ENCODE results near the gene ODAD3.
A peak's percentile ranks its signal among the peaks of the same experiment; 100 is the strongest.

Gene ODAD3

GRCh38 chr19:11401808-11402543, 32.9 kb downstream of the ODAD3 start:
- Histone ChIP-seq H3K4me3 (ENCODE audit: low read length in 2 of 2) (no peak overlapping the region), H3K27me3 (ENCODE audit: control insufficient read depth in 1 of 2, insufficient read depth in 2 of 2, low read length in 2 of 2) (peaks cover 3 to 7% of the 10 kb centered on the region in 2 donors), H3K27ac (ENCODE audit: low read length) (no peak overlapping the region), H3K9ac (ENCODE audit: low read length in 2 of 2) (no peak overlapping the region), H3K9me3 (ENCODE audit: control insufficient read depth in 2 of 2, low read length in 2 of 2) (no peaks in the 10 kb centered on the region), H3K4me1 (ENCODE audit: control insufficient read depth, insufficient read depth, low read length) (peaks cover 4% of the 10 kb centered on the region), H3K36me3 (ENCODE audit: control insufficient read depth in 2 of 2, insufficient read depth in 2 of 2, low read length in 2 of 2) (no peaks in the 10 kb centered on the region)

DNA sequence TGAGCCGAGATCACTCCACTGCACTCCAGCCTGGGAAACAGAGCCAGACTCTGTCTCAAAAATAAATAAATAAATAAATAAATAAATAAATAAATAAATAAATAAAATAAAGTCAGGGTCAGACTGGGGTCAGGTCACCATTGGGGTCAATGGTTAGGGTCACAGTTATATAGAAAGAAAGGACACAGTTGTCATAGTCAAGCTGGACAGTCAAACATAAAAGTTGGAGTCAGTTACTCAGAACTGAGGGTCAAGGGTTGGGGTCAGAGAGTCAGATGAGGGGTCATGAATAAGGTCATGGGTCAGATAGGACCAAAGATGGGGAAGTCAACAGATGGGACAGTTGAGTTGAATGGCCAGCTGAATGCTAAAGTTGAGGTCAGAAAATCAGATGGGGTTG, 34.1 kb downstream of the ODAD3 start:
- no peaks in the 10 kb centered on the region for H3K36me3 ChIP-seq (ENCODE audit: control insufficient read depth in 2 of 2, insufficient read depth in 2 of 2, low read length in 2 of 2)

GRCh38 chr19:11399667-11400066, 35.3 kb downstream of the ODAD3 start:
- H3K9ac ChIP-seq (ENCODE audit: low read length in 2 of 2) = no peak overlapping the region
- H3K4me1 ChIP-seq (ENCODE audit: control insufficient read depth, insufficient read depth, low read length) = no peaks in the 10 kb centered on the region
- no peak overlapping the region for H3K27ac ChIP-seq (ENCODE audit: low read length)
- no peak overlapping the region for H3K4me3 ChIP-seq (ENCODE audit: low read length in 2 of 2)
- H3K27me3 ChIP-seq (ENCODE audit: control insufficient read depth in 1 of 2, insufficient read depth in 2 of 2, low read length in 2 of 2) = no peaks in the 10 kb centered on the region
- no peaks in the 10 kb centered on the region for H3K9me3 ChIP-seq (ENCODE audit: control insufficient read depth in 2 of 2, low read length in 2 of 2)
- no peaks in the 10 kb centered on the region for H3K36me3 ChIP-seq (ENCODE audit: control insufficient read depth in 2 of 2, insufficient read depth in 2 of 2, low read length in 2 of 2)

More for the DNA sequence above, 34.1 kb downstream of the ODAD3 start:
- Histone ChIP-seq H3K9ac (ENCODE audit: low read length in 2 of 2) (no peak overlapping the region), H3K9me3 (ENCODE audit: control insufficient read depth in 2 of 2, low read length in 2 of 2) (no peaks in the 10 kb centered on the region), H3K27me3 (ENCODE audit: control insufficient read depth in 1 of 2, insufficient read depth in 2 of 2, low read length in 2 of 2) (no peaks in the 10 kb centered on the region), H3K4me3 (ENCODE audit: low read length in 2 of 2) (no peak overlapping the region), H3K27ac (ENCODE audit: low read length) (no peak overlapping the region), H3K4me1 (ENCODE audit: control insufficient read depth, insufficient read depth, low read length) (no peaks in the 10 kb centered on the region)

GRCh38 chr19:11397089-11397610, 37.8 kb downstream of the ODAD3 start:
- H3K4me3 ChIP-seq (ENCODE audit: low read length in 2 of 2) = no peak overlapping the region
- no peaks in the 10 kb centered on the region for H3K4me1 ChIP-seq (ENCODE audit: control insufficient read depth, insufficient read depth, low read length)
- H3K27me3 ChIP-seq (ENCODE audit: control insufficient read depth in 1 of 2, insufficient read depth in 2 of 2, low read length in 2 of 2) = no peaks in the 10 kb centered on the region
- no peak overlapping the region for H3K9ac ChIP-seq (ENCODE audit: low read length in 2 of 2)
- H3K9me3 ChIP-seq (ENCODE audit: control insufficient read depth in 2 of 2, low read length in 2 of 2) = no peaks in the 10 kb centered on the region
- H3K36me3 ChIP-seq (ENCODE audit: control insufficient read depth in 2 of 2, insufficient read depth in 2 of 2, low read length in 2 of 2) = no peaks in the 10 kb centered on the region
- H3K27ac ChIP-seq (ENCODE audit: low read length) = no peak overlapping the region

GRCh38 chr19:11390933-11391680, 43.8 kb downstream of the ODAD3 start:
- Histone ChIP-seq H3K27me3 (ENCODE audit: control insufficient read depth in 1 of 2, insufficient read depth in 2 of 2, low read length in 2 of 2) (no peaks in the 10 kb centered on the region), H3K4me1 (ENCODE audit: control insufficient read depth, insufficient read depth, low read length) (no peaks in the 10 kb centered on the region), H3K4me3 (ENCODE audit: low read length in 2 of 2) (no peak overlapping the region), H3K9me3 (ENCODE audit: control insufficient read depth in 2 of 2, low read length in 2 of 2) (peaks cover 0 to 6% of the 10 kb centered on the region in 2 donors), H3K27ac (ENCODE audit: low read length) (no peak overlapping the region), H3K9ac (ENCODE audit: low read length in 2 of 2) (no peak overlapping the region), H3K36me3 (ENCODE audit: control insufficient read depth in 2 of 2, insufficient read depth in 2 of 2, low read length in 2 of 2) (no peaks in the 10 kb centered on the region)

DNA sequence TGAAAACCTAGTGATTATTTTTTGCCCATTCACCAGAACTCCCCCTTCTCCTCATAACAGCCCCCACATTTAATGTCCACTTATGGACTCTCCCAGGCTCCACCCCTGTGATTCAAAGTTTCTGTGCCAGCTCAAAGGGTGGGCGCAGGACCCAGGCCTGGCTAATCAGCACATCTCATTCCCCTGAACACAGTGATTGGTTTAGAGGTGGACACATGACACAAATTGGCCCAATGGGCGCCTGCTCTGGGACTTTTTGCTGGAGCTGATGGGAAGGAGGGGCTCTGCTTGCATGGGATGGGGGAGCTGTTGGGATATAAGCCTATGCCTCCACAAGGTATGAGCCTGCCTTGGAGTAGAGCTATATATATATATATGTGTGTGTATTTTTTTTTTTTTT, 44.6 kb downstream of the ODAD3 start:
- Histone ChIP-seq H3K36me3 (ENCODE audit: control insufficient read depth in 2 of 2, insufficient read depth in 2 of 2, low read length in 2 of 2) (no peaks in the 10 kb centered on the region), H3K9me3 (ENCODE audit: control insufficient read depth in 2 of 2, low read length in 2 of 2) (peaks cover 0 to 6% of the 10 kb centered on the region in 2 donors), H3K4me3 (ENCODE audit: low read length in 2 of 2) (no peak overlapping the region), H3K27ac (ENCODE audit: low read length) (no peak overlapping the region), H3K4me1 (ENCODE audit: control insufficient read depth, insufficient read depth, low read length) (no peaks in the 10 kb centered on the region), H3K27me3 (ENCODE audit: control insufficient read depth in 1 of 2, insufficient read depth in 2 of 2, low read length in 2 of 2) (no peaks in the 10 kb centered on the region), H3K9ac (ENCODE audit: low read length in 2 of 2) (no peak overlapping the region)

DNA sequence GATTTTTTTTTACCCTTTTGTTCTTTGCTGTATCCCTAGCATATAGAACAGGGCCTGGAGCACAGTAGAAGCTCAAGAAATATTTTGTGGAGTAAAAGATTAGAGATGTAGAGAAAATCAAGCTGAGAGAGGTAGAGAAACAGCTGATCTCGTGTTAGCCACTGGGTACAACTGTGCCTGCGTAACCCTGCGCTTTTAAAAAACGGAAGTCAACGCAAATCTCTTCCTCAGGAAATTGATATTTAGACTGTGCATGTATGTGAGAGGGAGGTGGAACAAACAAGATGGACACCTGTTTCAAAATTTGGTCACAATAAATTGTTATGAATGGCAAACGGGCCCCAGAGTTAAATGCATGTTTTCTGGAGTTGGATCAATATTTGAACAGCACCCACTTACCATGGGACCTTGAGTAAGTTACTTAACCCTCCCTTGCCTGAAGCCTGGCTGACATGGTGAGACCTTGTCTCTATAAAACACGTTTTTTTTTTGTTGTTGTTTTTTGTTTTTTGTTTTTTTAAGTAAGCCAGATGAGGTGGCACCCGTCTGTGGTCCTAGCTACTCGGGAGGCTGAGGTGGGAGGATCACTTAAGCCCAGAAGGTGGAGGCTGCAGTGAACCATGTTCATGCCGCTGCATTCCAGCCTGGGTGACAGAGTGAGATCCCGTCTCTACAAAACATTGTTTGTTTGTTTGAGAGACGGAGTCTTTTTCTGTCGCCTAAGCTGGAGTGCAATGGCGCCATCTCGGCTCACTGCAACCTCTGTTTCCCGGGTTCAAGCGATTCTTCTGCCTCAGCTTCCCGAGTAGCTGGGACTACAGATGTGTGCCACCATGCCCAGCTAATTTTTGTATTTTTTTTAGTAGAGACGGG, 47.5 kb downstream of the ODAD3 start:
- H3K27ac ChIP-seq (ENCODE audit: low read length) = no peak overlapping the region

DNA sequence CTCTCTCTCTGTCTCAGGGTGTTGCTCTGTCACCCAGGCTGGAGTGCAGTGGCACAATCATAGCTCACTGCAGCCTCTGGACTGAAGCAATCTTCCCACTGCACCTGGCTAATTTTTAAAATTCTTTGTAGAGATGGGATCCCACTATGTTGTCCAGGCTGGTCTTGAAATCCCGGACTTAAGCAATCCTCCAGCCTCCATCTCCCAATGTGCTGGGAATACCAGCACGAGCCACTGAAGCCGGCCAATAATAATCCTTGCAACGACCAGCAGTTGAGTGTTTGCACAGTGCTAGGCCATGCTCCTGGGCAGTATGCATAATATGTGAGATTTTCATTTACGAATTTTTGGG, 50.2 kb downstream of the ODAD3 start:
- Histone ChIP-seq H3K4me3 (ENCODE audit: low read length in 2 of 2) (no peak overlapping the region), H3K36me3 (ENCODE audit: control insufficient read depth in 2 of 2, insufficient read depth in 2 of 2, low read length in 2 of 2) (no peaks in the 10 kb centered on the region), H3K9me3 (ENCODE audit: control insufficient read depth in 2 of 2, low read length in 2 of 2) (no peaks in the 10 kb centered on the region), H3K9ac (ENCODE audit: low read length in 2 of 2) (no peak overlapping the region), H3K4me1 (ENCODE audit: control insufficient read depth, insufficient read depth, low read length) (peaks cover 27% of the 10 kb centered on the region), H3K27me3 (ENCODE audit: control insufficient read depth in 1 of 2, insufficient read depth in 2 of 2, low read length in 2 of 2) (peaks cover 19 to 23% of the 10 kb centered on the region in 2 donors), H3K27ac (ENCODE audit: low read length) (no peak overlapping the region)

More for the DNA sequence above, 47.5 kb downstream of the ODAD3 start:
- peaks cover 0 to 6% of the 10 kb centered on the region in 2 donors for H3K9me3 ChIP-seq (ENCODE audit: control insufficient read depth in 2 of 2, low read length in 2 of 2)
- H3K27me3 ChIP-seq (ENCODE audit: control insufficient read depth in 1 of 2, insufficient read depth in 2 of 2, low read length in 2 of 2) = peaks cover 13 to 18% of the 10 kb centered on the region in 2 donors
- H3K4me3 ChIP-seq (ENCODE audit: low read length in 2 of 2) = no peak overlapping the region
- no peak overlapping the region for H3K9ac ChIP-seq (ENCODE audit: low read length in 2 of 2)
- H3K36me3 ChIP-seq (ENCODE audit: control insufficient read depth in 2 of 2, insufficient read depth in 2 of 2, low read length in 2 of 2) = no peaks in the 10 kb centered on the region
- peaks cover 9% of the 10 kb centered on the region for H3K4me1 ChIP-seq (ENCODE audit: control insufficient read depth, insufficient read depth, low read length)

DNA sequence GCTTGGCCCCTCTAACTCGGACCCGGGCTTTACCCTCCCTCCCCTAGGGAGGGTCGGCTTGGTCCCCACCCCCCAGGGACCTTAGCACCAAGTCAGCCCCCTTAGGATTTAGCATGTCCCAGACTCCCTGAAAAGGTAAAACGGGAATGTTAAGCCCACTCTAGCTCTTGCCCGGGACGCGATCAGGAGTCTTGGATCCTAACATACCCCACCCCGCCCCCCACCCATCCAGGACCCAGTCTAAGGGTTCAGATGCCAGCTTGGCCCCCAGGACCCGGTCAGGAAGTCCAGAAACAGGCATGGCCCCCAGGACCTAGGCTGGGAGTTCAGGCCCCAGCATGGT, 51.2 kb downstream of the ODAD3 start:
- peak overlapping the region in 1 of 2 donors; percentile 40 for H3K4me3 ChIP-seq (ENCODE audit: low read length in 2 of 2)
- no peaks in the 10 kb centered on the region for H3K9me3 ChIP-seq (ENCODE audit: control insufficient read depth in 2 of 2, low read length in 2 of 2)
- peaks cover 27% of the 10 kb centered on the region for H3K4me1 ChIP-seq (ENCODE audit: control insufficient read depth, insufficient read depth, low read length)
- H3K36me3 ChIP-seq (ENCODE audit: control insufficient read depth in 2 of 2, insufficient read depth in 2 of 2, low read length in 2 of 2) = no peaks in the 10 kb centered on the region
- H3K27ac ChIP-seq (ENCODE audit: low read length) = no peak overlapping the region
- H3K27me3 ChIP-seq (ENCODE audit: control insufficient read depth in 1 of 2, insufficient read depth in 2 of 2, low read length in 2 of 2) = peaks cover 19 to 23% of the 10 kb centered on the region in 2 donors
- H3K9ac ChIP-seq (ENCODE audit: low read length in 2 of 2) = no peak overlapping the region

- Histone ChIP-seq H3K4me3 (ENCODE audit: low read length in 2 of 2) (peak overlapping the region in 1 of 2 donors; percentile 40), H3K27me3 (ENCODE audit: control insufficient read depth in 1 of 2, insufficient read depth in 2 of 2, low read length in 2 of 2) (peaks cover 19 to 23% of the 10 kb centered on the region in 2 donors), H3K36me3 (ENCODE audit: control insufficient read depth in 2 of 2, insufficient read depth in 2 of 2, low read length in 2 of 2) (no peaks in the 10 kb centered on the region), H3K9ac (ENCODE audit: low read length in 2 of 2) (no peak overlapping the region), H3K27ac (ENCODE audit: low read length) (no peak overlapping the region), H3K4me1 (ENCODE audit: control insufficient read depth, insufficient read depth, low read length) (peaks cover 32% of the 10 kb centered on the region), H3K9me3 (ENCODE audit: control insufficient read depth in 2 of 2, low read length in 2 of 2) (no peaks in the 10 kb centered on the region)
Observed at GRCh38 chr19:11382898-11383705, 51.8 kb downstream of the ODAD3 start.
